PC-3 (cell line): Measurements from ENCODE around the gene WDR91.

Experiments
- CTCF ChIP-seq: fragments of 300-600 bp; sonication (generic); conservative IDR thresholded peaks from 2 replicates; pipeline ENCODE4 v1.5.1; 2017; ENCODE audit warnings: antibody characterized with exemption, low read depth, mild to moderate bottlenecking, low read length
- EZH2phosphoT487 ChIP-seq: fragments of 300-600 bp; sonication (generic); IDR thresholded peaks from 2 replicates; pipeline ENCODE4 v1.6.1; 2018; ENCODE audit warnings: mild to moderate bottlenecking, antibody characterized with exemption, low read length, borderline replicate concordance

GRCh38 chr7:135251496-135252391, 40.4 kb upstream of the WDR91 start:
- TF ChIP-seq CTCF (no peak), EZH2phosphoT487 (no peak)
